GM12874 (cell line): ENCODE results near the gene INO80E.

Source experiments
- CTCF ChIP-seq: IDR thresholded peaks from 2 replicates; pipeline ENCODE4 v1.5.1; 2011; ENCODE audit warnings: low read depth, mild to moderate bottlenecking, control low read depth, low read length, moderate library complexity; ENCODE audit not compliant: insufficient read depth

The INO80E gene

GRCh38 chr16:30005341-30006094 lies 9.5 kb downstream of the INO80E start:
- peak; percentile 74 for TF ChIP-seq CTCF

- TF ChIP-seq CTCF: no peak
Observed at GRCh38 chr16:30006095-30006473, 10.0 kb downstream of the INO80E start.

GRCh38 chr16:30006659-30007377 lies 10.8 kb downstream of the INO80E start:
- no peak for TF ChIP-seq CTCF

GRCh38 chr16:30007378-30007895 lies 11.4 kb downstream of the INO80E start:
- no peak for TF ChIP-seq CTCF

- no peak for TF ChIP-seq CTCF
Observed at GRCh38 chr16:30009085-30009862, 13.2 kb downstream of the INO80E start.

GRCh38 chr16:30009990-30010843 lies 14.2 kb downstream of the INO80E start:
- no peak for TF ChIP-seq CTCF
